Stimulated activated CD8-positive, alpha-beta memory T cell treated with anti-CD3 and anti-CD28 coated beads, Interleukin-4, amount 100 ng/mL, for 48 hours (primary cell): ENCODE measurements around the gene SBK2.

Experiments used
- DNase-seq: peaks from one replicate; pipeline ENCODE4 v3.0.0-alpha.2; 2020

The SBK2 gene

GRCh38 chr19:55554302-55554701 lies 17.4 kb upstream of the SBK2 start:
- no peak for DNase-seq

- DNase-seq = no peak
Observed at GRCh38 chr19:55553217-55554182, 16.6 kb upstream of the SBK2 start.

DNA sequence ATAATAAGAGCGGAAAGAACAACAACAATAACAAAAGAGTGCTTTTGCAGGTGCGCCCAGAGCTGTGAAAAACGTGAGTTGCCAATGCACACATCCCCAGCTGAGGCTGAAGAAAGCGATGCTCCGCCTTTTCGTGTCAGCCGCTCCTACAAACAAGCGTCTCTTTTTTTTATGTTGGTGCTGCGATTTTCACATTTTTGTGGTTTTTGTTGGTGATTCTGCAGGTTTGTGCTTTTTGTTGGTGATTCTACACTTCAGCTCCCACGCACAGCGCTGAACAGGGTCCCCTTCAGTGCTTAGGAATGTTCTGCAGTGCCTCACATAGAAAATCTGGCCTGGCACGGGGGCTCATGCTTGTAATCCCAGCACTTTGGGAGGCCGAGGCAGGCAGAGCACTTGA lies 15.7 kb upstream of the SBK2 start:
- DNase-seq = no peak

GRCh38 chr19:55552206-55552605 lies 15.3 kb upstream of the SBK2 start:
- no peak for DNase-seq

DNA sequence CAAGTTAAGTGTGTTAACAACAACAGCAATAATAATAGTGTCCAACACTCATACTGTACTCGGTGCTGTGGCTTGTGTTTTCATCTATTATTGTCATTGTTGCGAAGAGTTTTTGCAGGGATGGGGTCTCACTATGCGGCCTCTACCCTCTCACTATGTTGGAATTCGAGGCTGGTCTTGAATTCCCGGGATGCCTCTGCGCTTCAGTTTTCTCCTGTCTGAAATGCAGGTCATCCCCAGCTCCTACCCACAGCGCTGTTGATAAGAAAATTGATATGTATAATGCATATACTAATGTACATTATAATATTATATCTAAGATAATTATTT lies 13.4 kb upstream of the SBK2 start:
- DNase-seq = no peak

- DNase-seq = no peak
Observed at GRCh38 chr19:55549500-55550320, 12.8 kb upstream of the SBK2 start.

GRCh38 chr19:55546822-55547614 lies 10.1 kb upstream of the SBK2 start:
- no peak for DNase-seq

GRCh38 chr19:55546011-55546410 lies 9.1 kb upstream of the SBK2 start:
- DNase-seq = no peak

GRCh38 chr19:55545443-55545842 lies 8.5 kb upstream of the SBK2 start, which contains the start of gene SBK3:
SBK3 (minus strand) TSS chr19:55545543; CDS start chr19:55545543, 0 bp downstream.
- DNase-seq = no peak

GRCh38 chr19:55544776-55545439 lies 8.0 kb upstream of the SBK2 start:
- DNase-seq = no peak

DNA sequence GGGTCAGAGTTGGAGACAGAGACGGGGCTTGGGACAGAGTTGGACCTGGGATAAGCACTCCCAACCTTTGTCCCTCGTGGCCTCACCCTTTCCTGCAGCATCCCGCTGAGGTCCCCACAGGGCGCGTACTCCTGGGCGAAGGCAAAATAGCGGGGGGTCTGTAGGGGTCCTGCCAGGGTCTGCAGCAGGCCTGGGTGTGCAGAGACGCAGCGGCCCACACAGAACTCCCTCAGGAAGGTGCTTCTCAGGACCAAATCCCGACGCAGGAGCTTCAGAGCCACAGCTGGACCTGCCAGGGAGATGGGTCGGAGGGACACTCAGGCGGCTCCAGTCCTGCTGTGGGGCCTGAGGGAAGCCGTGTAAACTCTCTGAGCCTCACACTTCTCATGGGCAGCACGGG lies 7.1 kb upstream of the SBK2 start:
- no peak for DNase-seq

DNA sequence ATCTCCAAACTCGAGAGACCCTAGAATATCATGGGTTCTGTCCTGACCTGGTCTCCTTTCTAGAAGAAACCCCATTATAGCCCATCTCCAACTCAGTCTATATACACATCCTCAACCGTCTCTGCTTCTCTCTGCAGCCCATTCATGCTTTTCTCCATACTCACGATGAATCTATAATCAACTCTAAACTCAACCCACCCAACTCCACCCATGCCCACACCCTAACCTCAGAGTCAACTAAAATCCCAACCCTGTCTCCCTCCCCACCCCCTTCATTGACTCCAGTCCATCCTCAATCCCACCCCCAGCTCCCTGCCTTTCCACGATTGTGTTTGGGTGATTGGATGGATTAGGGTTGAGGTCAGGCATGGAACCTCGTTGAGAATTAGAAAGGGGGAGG lies 6.6 kb upstream of the SBK2 start:
- DNase-seq = no peak

DNA sequence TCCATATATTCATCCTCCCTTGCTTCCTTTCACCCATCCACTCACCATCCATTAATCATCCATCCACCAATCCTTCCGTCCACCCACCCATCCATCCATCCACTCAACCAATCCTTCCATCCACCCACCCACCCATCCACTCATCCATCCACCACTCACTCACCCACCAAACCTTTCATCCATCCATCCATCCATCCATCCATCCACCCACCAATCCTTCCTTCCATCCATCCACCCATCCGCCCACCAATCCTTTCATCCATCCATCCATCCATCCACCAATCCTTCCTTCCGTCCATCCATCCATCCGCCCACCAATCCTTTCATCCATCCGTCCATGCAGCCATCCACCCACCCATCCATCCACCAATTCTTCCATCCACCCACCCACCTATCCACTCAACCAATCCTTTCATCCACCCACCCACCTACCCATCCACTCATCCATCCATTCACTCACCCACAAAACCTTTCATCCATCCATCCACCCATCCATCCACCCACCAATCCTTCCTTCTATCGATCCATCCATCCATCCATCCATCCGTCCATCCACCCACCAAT lies 5.4 kb upstream of the SBK2 start:
- DNase-seq = no peak

GRCh38 chr19:55541091-55541490 lies 4.2 kb upstream of the SBK2 start:
- DNase-seq = no peak

- no peak for DNase-seq
Observed at GRCh38 chr19:55540619-55541018, 3.7 kb upstream of the SBK2 start.

DNA sequence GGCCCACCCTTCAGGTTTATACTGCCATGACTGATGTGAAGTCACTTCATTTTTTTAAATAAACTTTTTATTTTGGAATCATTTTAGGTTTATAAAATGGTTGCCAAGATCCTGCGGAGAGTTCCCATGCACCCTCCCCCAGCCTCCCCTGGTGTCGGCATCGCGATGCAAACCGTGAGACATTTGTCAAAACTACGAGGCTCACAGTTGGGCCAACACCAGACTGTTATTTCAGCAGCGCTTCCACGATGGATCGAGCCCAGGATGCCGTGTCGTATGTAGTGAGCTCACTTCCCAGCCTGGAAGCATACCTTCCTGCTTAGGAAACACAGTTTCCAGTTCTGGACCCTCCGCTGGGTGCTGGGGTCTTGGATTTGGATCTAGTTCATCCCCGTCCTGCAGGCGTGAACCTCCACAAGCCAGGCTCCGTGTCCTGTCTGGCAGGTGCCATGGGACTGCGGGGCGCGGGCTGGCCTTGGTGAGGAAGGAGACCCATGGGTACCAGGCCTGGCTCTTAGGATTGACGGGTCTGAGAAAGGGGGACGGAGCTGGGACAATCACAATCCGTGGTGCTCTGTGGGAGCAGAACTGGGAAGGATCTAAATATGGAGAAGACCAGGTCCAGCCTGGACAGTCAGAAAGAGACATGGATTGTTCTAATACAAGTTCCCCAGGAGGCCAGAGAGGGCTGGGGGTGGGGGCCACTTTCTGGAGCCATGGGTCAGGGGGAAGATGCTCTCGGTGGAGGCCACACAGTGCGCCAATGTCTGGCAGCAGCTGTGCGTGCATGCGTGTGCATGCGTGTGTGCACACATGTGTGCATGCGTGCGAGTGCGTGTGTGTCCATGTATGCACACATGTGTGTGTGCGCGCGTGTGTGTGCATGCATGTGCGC lies 2.4 kb upstream of the SBK2 start:
- no peak for DNase-seq

GRCh38 chr19:55538132-55538531 lies 1.2 kb upstream of the SBK2 start:
- no peak for DNase-seq

- no peak for DNase-seq
Observed at GRCh38 chr19:55537741-55538111, 793 bp upstream of the SBK2 start.

DNA sequence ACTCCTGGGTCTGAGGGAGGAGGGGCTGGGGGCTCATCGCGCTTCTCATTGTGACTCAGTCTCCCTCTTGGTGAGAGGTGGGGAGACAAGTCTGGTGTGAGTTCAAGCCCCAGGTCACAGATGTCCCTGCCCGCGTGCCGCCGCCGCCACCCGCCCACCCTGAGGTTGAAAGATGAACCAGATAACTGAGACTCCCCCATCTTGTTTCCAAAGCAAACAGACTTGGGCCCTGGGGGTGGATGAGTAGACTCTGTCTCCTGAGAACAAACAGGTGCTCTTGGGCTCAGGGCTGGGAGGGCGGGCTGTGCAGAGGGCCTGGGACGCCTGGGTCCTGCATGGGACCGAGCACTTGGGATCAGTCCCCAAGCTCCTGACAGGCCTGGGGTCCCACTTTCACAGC lies 567 bp downstream of the SBK2 start:
- no peak for DNase-seq

DNA sequence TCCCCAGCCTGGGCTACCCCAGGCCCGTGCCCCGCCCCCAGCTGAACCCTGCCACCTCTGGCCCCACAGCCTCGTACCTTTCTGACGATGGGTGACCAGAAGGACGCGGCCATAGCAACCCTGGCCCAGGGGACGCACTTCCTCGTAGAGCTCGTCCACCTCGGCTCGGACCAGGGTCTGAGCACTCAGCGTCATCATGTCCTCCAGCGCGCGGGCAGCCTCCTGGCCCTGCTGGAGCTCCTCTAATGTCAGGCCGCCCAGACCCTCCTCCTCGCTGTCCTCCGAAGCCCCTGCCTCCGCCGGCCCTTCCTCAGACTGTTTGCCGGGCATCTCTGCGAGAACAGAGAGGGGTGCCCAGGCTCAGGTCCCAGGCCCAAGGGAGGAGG lies 975 bp downstream of the SBK2 start:
- no peak for DNase-seq
